GM12892 (cell line): Measurements from ENCODE around the gene CBL.

Source experiments
- DNase-seq: peaks from one replicate; pipeline ENCODE4 v3.0.0; 2011; ENCODE audit not compliant: insufficient read length
- FAIRE-seq: peaks from 2 replicates; lab custom pipeline; 2011; peaks lifted over from hg19 to GRCh38; lab: Jason Lieb, UNC
- POLR2A ChIP-seq: IDR thresholded peaks from 2 replicates; pipeline ENCODE4 v1.6.1; 2011; ENCODE audit warnings: low read depth, low read length, control low read depth
- POLR2AphosphoS5 ChIP-seq: IDR thresholded peaks from 2 replicates; pipeline ENCODE4 v1.6.1; 2011; ENCODE audit warnings: low read depth, low read length, control low read depth
- TAF1 ChIP-seq: IDR thresholded peaks from 2 replicates; pipeline ENCODE4 v1.6.1; 2011; ENCODE audit warnings: low read depth, mild to moderate bottlenecking, control low read depth, low read length, borderline replicate concordance

The CBL gene

DNA sequence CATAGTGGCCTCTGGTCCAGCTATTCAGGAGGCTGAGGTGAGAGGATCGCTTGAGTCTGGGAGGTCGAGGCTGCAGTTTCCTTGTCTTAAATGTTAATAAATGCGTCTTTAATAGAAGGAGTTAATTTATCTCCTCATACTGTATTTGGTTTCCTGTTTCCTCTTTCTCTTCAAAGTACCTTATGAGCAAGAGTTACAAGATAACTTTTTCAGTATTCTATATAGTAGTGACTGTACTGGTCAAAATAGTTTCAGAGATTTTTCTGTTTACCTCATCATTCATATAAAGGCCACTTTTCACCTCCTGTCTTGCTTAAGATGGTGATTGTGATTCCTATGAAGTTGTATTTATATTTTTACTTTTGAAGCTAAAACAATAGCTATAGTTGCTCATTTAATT lies 59.9 kb downstream of the CBL start:
- TF ChIP-seq POLR2AphosphoS5 (no peak), POLR2A (no peak)
- FAIRE-seq (no peak), DNase-seq (no peak)

GRCh38 chr11:119266517-119267255 lies 60.5 kb downstream of the CBL start:
- no peak for TF ChIP-seq TAF1
- TF ChIP-seq POLR2AphosphoS5, result no peak
- peak; percentile 80 for FAIRE-seq

DNA sequence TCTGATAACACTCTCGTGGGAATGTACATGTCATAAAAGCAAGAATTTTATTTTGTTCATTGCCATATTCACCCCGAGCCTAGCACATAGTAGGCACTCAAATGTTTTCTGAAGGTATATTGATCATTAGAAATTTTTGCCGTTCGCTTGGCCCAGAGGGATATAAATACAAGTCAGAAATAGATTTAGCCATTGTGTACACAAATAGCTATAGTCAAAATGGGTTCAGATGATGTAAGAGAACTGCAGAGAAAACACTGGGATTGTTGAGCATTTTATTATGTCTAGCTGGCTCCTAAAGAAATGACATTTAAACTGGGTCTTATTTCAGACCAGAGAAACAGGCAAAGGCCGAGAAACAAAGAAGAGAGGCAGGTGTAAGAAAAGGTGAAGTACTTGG lies 61.5 kb downstream of the CBL start:
- DNase-seq (no peak), FAIRE-seq (no peak)
- no peak for TF ChIP-seq TAF1
- TF ChIP-seq POLR2A, result no peak
- no peak for TF ChIP-seq POLR2AphosphoS5

More at GRCh38 chr11:119266517-119267255, 60.5 kb downstream of the CBL start:
- DNase-seq, result no peak

DNA sequence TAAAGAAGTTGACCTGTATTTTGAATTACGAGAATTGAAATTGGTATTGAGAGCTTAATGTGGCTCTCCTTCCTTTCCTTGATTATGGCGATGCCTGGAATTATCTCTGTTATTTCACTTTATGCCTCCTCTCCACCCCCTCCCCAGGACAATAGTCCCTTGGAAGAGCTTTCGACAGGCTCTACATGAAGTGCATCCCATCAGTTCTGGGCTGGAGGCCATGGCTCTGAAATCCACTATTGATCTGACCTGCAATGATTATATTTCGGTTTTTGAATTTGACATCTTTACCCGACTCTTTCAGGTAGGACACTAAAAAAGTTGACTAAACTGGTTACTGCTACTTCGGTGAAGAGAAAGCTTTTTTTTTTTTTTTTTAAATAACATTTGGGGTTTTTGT lies 67.6 kb downstream of the CBL start:
- DNase-seq, result no peak
- peak; percentile 54 for FAIRE-seq
- TF ChIP-seq TAF1 (no peak), POLR2AphosphoS5 (no peak), POLR2A (no peak)

GRCh38 chr11:119277660-119278059 lies 71.5 kb downstream of the CBL start:
- no peak for TF ChIP-seq POLR2AphosphoS5
- no peak for TF ChIP-seq TAF1
- no peak for TF ChIP-seq POLR2A
- DNase-seq, result no peak
- FAIRE-seq, result no peak

DNA sequence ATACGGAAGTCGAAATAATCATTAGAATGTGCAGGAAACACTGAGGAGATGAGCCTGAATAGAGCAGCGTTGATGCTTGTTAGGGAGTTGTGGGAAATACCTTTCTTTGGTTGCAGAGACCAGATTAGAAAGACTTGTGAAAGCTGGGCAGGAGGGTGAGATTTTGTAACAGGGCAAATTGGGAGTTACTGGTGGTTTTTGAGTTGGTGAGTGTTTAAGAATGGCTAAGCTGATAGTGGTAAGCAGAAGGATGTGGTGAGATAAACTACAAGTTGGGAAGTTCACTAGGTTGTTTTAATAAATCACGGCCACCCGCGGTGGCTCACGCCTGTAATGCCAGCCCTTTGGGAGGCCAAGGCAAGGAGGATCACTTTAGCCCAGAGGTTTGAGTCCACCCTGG lies 76.4 kb downstream of the CBL start:
- peak; percentile 67 for FAIRE-seq
- TF ChIP-seq POLR2AphosphoS5 (no peak), TAF1 (no peak), POLR2A (no peak)
- no peak for DNase-seq

GRCh38 chr11:119284344-119285157 lies 78.4 kb downstream of the CBL start:
- DNase-seq (no peak), FAIRE-seq (peak; percentile 79)

GRCh38 chr11:119285431-119285830 lies 79.3 kb downstream of the CBL start:
- TF ChIP-seq POLR2AphosphoS5, result no peak
- no peak for TF ChIP-seq TAF1
- no peak for FAIRE-seq
- DNase-seq, result no peak

More at GRCh38 chr11:119284344-119285157, 78.4 kb downstream of the CBL start:
- TF ChIP-seq POLR2AphosphoS5 (no peak), POLR2A (no peak), TAF1 (no peak)

DNA sequence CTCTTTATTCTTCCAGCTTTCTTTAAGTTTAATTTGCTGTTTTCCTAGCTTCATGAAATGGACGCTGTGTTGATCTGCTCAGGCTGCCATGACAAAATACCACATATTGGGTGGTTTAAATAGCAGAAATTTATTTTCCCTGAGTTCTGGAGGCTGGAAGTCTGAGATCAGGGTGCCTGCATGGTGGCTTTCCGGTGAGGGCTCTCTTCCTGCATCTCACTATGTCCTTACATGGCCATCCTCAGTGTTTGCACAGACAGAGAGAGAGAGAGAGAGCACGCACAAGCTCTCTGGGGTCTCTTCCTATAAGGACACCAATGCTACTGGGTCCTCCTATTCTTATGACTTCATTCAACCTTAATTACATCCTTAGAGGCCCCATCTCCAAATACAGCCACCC lies 82.1 kb downstream of the CBL start:
- DNase-seq, result no peak
- FAIRE-seq, result no peak
- TF ChIP-seq POLR2A (no peak), POLR2AphosphoS5 (no peak), TAF1 (no peak)

GRCh38 chr11:119290894-119291497 lies 84.9 kb downstream of the CBL start:
- FAIRE-seq (no peak), DNase-seq (no peak)
- TF ChIP-seq POLR2AphosphoS5 (no peak), POLR2A (no peak), TAF1 (no peak)

DNA sequence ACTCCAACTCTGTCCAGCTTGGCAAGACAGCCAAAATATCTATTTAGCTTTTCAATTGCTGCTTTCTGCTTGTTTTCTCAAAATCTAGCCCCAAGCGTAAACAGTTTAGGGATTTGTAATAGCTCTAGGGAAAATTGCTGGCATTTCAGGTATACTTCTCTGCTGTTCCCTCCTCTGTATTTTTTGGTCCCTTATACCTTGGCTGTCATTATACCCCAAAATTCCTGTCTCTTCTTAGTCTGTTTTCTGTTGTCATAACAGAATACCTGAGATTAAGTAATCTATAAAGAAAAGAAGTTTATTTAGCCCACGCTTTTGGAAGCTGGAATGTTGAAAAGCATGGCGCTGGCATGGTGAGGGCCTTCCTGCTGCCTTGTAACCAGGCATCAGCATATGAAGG lies 87.3 kb downstream of the CBL start:
- no peak for FAIRE-seq
- TF ChIP-seq TAF1 (no peak), POLR2AphosphoS5 (no peak), POLR2A (no peak)

DNA sequence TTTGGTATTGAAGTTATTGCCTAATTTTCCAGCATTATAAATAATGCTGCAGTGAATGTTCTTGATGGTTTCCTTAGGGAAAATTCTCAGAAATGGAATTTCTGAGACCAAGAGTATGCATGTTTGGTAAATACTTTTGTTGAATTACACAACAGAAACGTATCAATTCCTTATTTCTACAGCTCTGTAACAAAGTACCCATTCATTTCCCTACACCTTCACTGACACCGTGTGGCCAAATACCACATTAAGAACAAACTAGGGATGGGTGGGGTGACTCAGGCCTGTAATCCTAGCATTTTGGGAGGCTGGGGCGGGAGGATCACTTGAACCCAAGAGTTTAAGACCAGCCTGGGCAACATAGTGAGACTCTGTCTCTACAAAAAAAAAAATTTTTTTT lies 89.0 kb downstream of the CBL start:
- no peak for DNase-seq
- no peak for TF ChIP-seq POLR2AphosphoS5
- no peak for TF ChIP-seq POLR2A
- TF ChIP-seq TAF1, result no peak
- FAIRE-seq, result no peak

More for the DNA sequence above, 87.3 kb downstream of the CBL start:
- no peak for DNase-seq
